Gastroesophageal sphincter (tissue), 3 donors: ENCODE results near the gene SPATA25.

ENCODE experiments used
- POLR2A ChIP-seq, 2 donors: fragments of 450-650 bp; IDR thresholded peaks; one replicate each; pipeline ENCODE4 v1.6.1; 2017; ENCODE audit warnings: antibody characterized with exemption in 2 of 2, mild to moderate bottlenecking in 2 of 2, moderate library complexity in 1 of 2
- POLR2AphosphoS5 ChIP-seq: sonication (generic); formaldehyde crosslinking; IDR thresholded peaks from one replicate; pipeline ENCODE4 v1.6.1; 2017; ENCODE audit warnings: antibody characterized with exemption
- TF ChIP-seq, protein P1 (sequence below), 4 experiments: fragments of 200-600 bp in 2 of 4; fragments of 450-650 bp in 2 of 4; sonication (generic) in 1 of 4; IDR thresholded peaks; one replicate each; pipeline ENCODE4 v1.5.1; 2017 to 2019; ENCODE audit warnings: antibody characterized with exemption in 4 of 4, mild to moderate bottlenecking in 2 of 4, moderate library complexity in 2 of 4

GRCh38 chr20:45904583-45905504 is 17.4 kb upstream of the SPATA25 start:
- TF ChIP-seq POLR2A (IDR thresholded peaks at IDR 0.05): no peak
- TF ChIP-seq, protein P1, sequence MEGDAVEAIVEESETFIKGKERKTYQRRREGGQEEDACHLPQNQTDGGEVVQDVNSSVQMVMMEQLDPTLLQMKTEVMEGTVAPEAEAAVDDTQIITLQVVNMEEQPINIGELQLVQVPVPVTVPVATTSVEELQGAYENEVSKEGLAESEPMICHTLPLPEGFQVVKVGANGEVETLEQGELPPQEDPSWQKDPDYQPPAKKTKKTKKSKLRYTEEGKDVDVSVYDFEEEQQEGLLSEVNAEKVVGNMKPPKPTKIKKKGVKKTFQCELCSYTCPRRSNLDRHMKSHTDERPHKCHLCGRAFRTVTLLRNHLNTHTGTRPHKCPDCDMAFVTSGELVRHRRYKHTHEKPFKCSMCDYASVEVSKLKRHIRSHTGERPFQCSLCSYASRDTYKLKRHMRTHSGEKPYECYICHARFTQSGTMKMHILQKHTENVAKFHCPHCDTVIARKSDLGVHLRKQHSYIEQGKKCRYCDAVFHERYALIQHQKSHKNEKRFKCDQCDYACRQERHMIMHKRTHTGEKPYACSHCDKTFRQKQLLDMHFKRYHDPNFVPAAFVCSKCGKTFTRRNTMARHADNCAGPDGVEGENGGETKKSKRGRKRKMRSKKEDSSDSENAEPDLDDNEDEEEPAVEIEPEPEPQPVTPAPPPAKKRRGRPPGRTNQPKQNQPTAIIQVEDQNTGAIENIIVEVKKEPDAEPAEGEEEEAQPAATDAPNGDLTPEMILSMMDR (IDR thresholded peaks at IDR 0.05): no peak
- no peak for TF ChIP-seq POLR2AphosphoS5
